ENCODE measurements around the gene HSPA12A.
"Not testable (repeated sequence)": the region's sequence is repeated elsewhere in the genome, so short reads cannot be mapped to it uniquely, and the experiment has no call there.

HSPA12A gene

DNA sequence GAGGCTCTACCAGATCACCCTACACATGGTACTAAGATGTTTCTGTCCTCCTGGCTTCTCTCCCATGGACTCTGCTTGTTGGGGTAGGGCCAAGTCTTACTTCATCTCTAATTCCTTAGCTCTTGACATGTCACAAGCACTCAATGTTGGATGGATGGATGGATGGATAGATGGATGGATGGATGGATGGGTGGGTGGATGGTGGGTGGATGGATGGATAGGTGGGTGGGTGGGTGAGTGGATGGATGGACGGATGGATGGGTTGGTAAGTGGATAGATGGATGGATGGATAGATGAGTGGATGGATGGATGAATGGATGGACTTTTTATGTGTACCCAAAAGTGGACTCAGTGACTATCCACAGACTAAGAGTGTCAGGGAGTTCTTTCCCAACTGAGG is 28.5 kb downstream of the HSPA12A start:
- no peak overlapping the region for H3K4me3 Mint-ChIP-seq

GRCh38 chr10:116712989-116713543 is 29.3 kb downstream of the HSPA12A start:
- Mint-ChIP-seq H3K27me3 (ENCODE audit: low read depth, poor library complexity) (peaks cover 58% of the 10 kb centered on the region), H3K4me1 (no peaks in the 10 kb centered on the region), H3K36me3 (ENCODE audit: low read depth) (no peaks in the 10 kb centered on the region), H3K9me3 (no peaks in the 10 kb centered on the region), H3K4me3 (no peak overlapping the region), H3K27ac (no peak overlapping the region)
- TF ChIP-seq, protein P1, sequence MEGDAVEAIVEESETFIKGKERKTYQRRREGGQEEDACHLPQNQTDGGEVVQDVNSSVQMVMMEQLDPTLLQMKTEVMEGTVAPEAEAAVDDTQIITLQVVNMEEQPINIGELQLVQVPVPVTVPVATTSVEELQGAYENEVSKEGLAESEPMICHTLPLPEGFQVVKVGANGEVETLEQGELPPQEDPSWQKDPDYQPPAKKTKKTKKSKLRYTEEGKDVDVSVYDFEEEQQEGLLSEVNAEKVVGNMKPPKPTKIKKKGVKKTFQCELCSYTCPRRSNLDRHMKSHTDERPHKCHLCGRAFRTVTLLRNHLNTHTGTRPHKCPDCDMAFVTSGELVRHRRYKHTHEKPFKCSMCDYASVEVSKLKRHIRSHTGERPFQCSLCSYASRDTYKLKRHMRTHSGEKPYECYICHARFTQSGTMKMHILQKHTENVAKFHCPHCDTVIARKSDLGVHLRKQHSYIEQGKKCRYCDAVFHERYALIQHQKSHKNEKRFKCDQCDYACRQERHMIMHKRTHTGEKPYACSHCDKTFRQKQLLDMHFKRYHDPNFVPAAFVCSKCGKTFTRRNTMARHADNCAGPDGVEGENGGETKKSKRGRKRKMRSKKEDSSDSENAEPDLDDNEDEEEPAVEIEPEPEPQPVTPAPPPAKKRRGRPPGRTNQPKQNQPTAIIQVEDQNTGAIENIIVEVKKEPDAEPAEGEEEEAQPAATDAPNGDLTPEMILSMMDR (IDR thresholded peaks at IDR 0.05), result no peak
- no peak for DNase-seq

More for the DNA sequence above, 28.5 kb downstream of the HSPA12A start:
- H3K9me3 Mint-ChIP-seq, result no peaks in the 10 kb centered on the region
- H3K27me3 Mint-ChIP-seq (ENCODE audit: low read depth, poor library complexity), result peaks cover 62% of the 10 kb centered on the region
- TF ChIP-seq, protein P1 (IDR thresholded peaks at IDR 0.05), result no peak
- no peaks in the 10 kb centered on the region for H3K4me1 Mint-ChIP-seq
- no peak overlapping the region for H3K27ac Mint-ChIP-seq
- H3K36me3 Mint-ChIP-seq (ENCODE audit: low read depth), result no peaks in the 10 kb centered on the region
- no peak for DNase-seq

DNA sequence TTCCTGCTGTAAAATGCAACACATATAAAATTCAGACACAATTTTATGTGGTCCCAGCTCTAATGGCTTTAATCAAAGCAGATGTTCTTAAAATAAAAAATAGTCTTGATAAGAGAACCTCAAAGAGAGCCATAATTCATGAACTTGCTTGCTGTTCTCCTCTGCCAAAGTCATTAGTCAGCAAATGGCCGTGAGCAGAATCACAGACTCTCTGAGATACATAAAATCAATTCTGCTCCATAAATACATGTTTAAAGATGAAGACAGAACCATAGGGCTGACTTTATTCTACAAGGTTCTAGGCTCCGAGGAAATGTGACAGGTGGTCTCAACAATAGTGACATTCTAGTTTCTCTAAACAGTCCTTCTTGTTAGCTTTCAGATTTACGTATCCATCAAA is 29.8 kb downstream of the HSPA12A start:
- Mint-ChIP-seq H3K27me3 (ENCODE audit: low read depth, poor library complexity) (peaks cover 54% of the 10 kb centered on the region), H3K27ac (no peak overlapping the region), H3K4me3 (no peak overlapping the region), H3K36me3 (ENCODE audit: low read depth) (no peaks in the 10 kb centered on the region), H3K4me1 (no peaks in the 10 kb centered on the region), H3K9me3 (no peaks in the 10 kb centered on the region)
- no peak for DNase-seq
- TF ChIP-seq, protein P1 (IDR thresholded peaks at IDR 0.05), result no peak

- DNase-seq; H3K4me1 Mint-ChIP-seq; H3K27ac Mint-ChIP-seq; H3K4me3 Mint-ChIP-seq; H3K36me3 Mint-ChIP-seq (ENCODE audit: low read depth); H3K9me3 Mint-ChIP-seq: not testable (repeated sequence)
- H3K27me3 Mint-ChIP-seq (ENCODE audit: low read depth, poor library complexity), result peaks cover 51% of the 10 kb centered on the region
These were observed 30.6 kb downstream of the HSPA12A start for GRCh38 chr10:116711803-116712202.

GRCh38 chr10:116710076-116710475 is 32.3 kb downstream of the HSPA12A start:
- no peaks in the 10 kb centered on the region for H3K9me3 Mint-ChIP-seq
- H3K36me3 Mint-ChIP-seq (ENCODE audit: low read depth), result no peaks in the 10 kb centered on the region
- no peak overlapping the region for H3K27ac Mint-ChIP-seq
- no peak for DNase-seq
- TF ChIP-seq, protein P1 (IDR thresholded peaks at IDR 0.05), result no peak
- H3K4me1 Mint-ChIP-seq, result peaks cover 8% of the 10 kb centered on the region
- peaks cover 48% of the 10 kb centered on the region for H3K27me3 Mint-ChIP-seq (ENCODE audit: low read depth, poor library complexity)
- H3K4me3 Mint-ChIP-seq, result no peak overlapping the region

DNA sequence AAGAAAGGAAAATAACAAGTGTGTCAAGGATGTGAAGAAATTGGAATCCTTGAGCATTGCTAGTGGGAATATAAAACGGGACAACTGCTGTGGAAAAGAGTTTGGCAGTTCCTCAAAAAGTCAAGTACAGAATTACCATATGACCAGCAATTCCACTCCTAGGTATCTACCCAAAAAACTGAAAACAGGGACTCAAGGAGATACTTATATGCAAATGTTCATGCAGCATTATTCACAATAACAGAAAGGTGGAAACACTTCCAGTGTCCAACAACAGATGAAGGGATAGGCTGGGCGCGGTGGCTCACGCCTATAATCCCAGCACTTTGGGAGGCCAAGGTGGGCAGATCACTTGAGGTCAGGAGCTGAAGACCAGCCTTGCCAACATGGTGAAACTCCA is 33.5 kb downstream of the HSPA12A start:
- no peak overlapping the region for H3K27ac Mint-ChIP-seq
- H3K27me3 Mint-ChIP-seq (ENCODE audit: low read depth, poor library complexity), result peaks cover 39% of the 10 kb centered on the region
- no peak for DNase-seq
- TF ChIP-seq, protein P1 (IDR thresholded peaks at IDR 0.05), result no peak
- no peaks in the 10 kb centered on the region for H3K36me3 Mint-ChIP-seq (ENCODE audit: low read depth)
- no peak overlapping the region for H3K4me3 Mint-ChIP-seq
- H3K4me1 Mint-ChIP-seq, result peaks cover 8% of the 10 kb centered on the region
- H3K9me3 Mint-ChIP-seq, result no peaks in the 10 kb centered on the region

Data from nephron progenitor cell (in vitro differentiated cells).